ENCODE data around the gene ZFHX3. TPM values are rescaled to one million over a fixed set of nuclear protein-coding genes. Genes with fewer than 3 reads are reported as not detected.
"Not testable (repeated sequence)": the region's sequence is repeated elsewhere in the genome, so short reads cannot be mapped to it uniquely, and the experiment has no call there.

ZFHX3 gene
- polyA plus RNA-seq, 4 donors: 0.45 to 12.8 (median 2.7) TPM

GRCh38 chr16:72992142-72992601, 55.8 kb downstream of the ZFHX3 start:
- no peaks in the 10 kb centered on the region for H3K36me3 ChIP-seq (ENCODE audit: control insufficient read depth in 3 of 3, insufficient read depth in 2 of 3, low read depth in 1 of 3, low read length in 3 of 3)
- no peaks in the 10 kb centered on the region for H3K9me3 ChIP-seq (ENCODE audit: control insufficient read depth in 2 of 2, insufficient read depth in 1 of 2, low read depth in 1 of 2, low read length in 1 of 2)
- H3K27ac ChIP-seq (ENCODE audit: low read depth in 1 of 3, low read length in 2 of 3): peak overlapping the region in 1 of 3 donors; percentile 6
- peaks cover 0 to 35% (median 16%) of the 10 kb centered on the region in 3 donors for H3K4me1 ChIP-seq (ENCODE audit: control insufficient read depth in 3 of 3, insufficient read depth in 2 of 3, low read depth in 1 of 3, low read length in 2 of 3)
- WGBS, 3 donors: 55 to 65% (median 55%) methylated on average over 6 of the region's 6 CpGs
- H3K4me3 ChIP-seq (ENCODE audit: low read depth in 1 of 3, low read length in 3 of 3): no peak overlapping the region
- no peaks in the 10 kb centered on the region for H3K27me3 ChIP-seq (ENCODE audit: control insufficient read depth in 3 of 3, insufficient read depth in 3 of 3, low read length in 3 of 3)
- DNase-seq (peak in 1 of 2 donors; percentile 30), FAIRE-seq (no peak)

GRCh38 chr16:72991644-72992043, 56.3 kb downstream of the ZFHX3 start:
- WGBS, 3 donors: 49 to 68% (median 55%) methylated on average over 6 of the region's 6 CpGs
- FAIRE-seq: no peak
- no peak overlapping the region for H3K27ac ChIP-seq (ENCODE audit: low read depth in 1 of 3, low read length in 2 of 3)

GRCh38 chr16:72991211-72991610, 56.7 kb downstream of the ZFHX3 start:
- Histone ChIP-seq H3K4me1 (ENCODE audit: control insufficient read depth in 3 of 3, insufficient read depth in 2 of 3, low read depth in 1 of 3, low read length in 2 of 3) (peaks cover 0 to 25% (median 8%) of the 10 kb centered on the region in 3 donors), H3K27me3 (ENCODE audit: control insufficient read depth in 3 of 3, insufficient read depth in 3 of 3, low read length in 3 of 3) (no peaks in the 10 kb centered on the region), H3K27ac (ENCODE audit: low read depth in 1 of 3, low read length in 2 of 3) (no peak overlapping the region), H3K36me3 (ENCODE audit: control insufficient read depth in 3 of 3, insufficient read depth in 2 of 3, low read depth in 1 of 3, low read length in 3 of 3) (peaks cover 0 to 6% (median 0%) of the 10 kb centered on the region in 3 donors), H3K4me3 (ENCODE audit: low read depth in 1 of 3, low read length in 3 of 3) (no peak overlapping the region), H3K9me3 (ENCODE audit: control insufficient read depth in 2 of 2, insufficient read depth in 1 of 2, low read depth in 1 of 2, low read length in 1 of 2) (no peaks in the 10 kb centered on the region)
- no peak for DNase-seq
- FAIRE-seq: no peak
- 80 to 86% (median 85%) methylated on average over 2 of the region's 2 CpGs for WGBS, 3 donors

More at GRCh38 chr16:72991644-72992043, 56.3 kb downstream of the ZFHX3 start:
- Histone ChIP-seq H3K4me3 (ENCODE audit: low read depth in 1 of 3, low read length in 3 of 3) (no peak overlapping the region), H3K9me3 (ENCODE audit: control insufficient read depth in 2 of 2, insufficient read depth in 1 of 2, low read depth in 1 of 2, low read length in 1 of 2) (no peaks in the 10 kb centered on the region), H3K36me3 (ENCODE audit: control insufficient read depth in 3 of 3, insufficient read depth in 2 of 3, low read depth in 1 of 3, low read length in 3 of 3) (peaks cover 0 to 3% (median 0%) of the 10 kb centered on the region in 3 donors), H3K4me1 (ENCODE audit: control insufficient read depth in 3 of 3, insufficient read depth in 2 of 3, low read depth in 1 of 3, low read length in 2 of 3) (peaks cover 0 to 30% (median 12%) of the 10 kb centered on the region in 3 donors), H3K27me3 (ENCODE audit: control insufficient read depth in 3 of 3, insufficient read depth in 3 of 3, low read length in 3 of 3) (no peaks in the 10 kb centered on the region)
- no peak for DNase-seq

GRCh38 chr16:72990571-72990970, 57.4 kb downstream of the ZFHX3 start:
- H3K27me3 ChIP-seq (ENCODE audit: control insufficient read depth in 3 of 3, insufficient read depth in 3 of 3, low read length in 3 of 3): no peaks in the 10 kb centered on the region
- WGBS, 3 donors: 82 to 86% (median 86%) methylated on average over 14 of the region's 14 CpGs
- peak overlapping the region in 1 of 3 donors; percentile 56 for H3K27ac ChIP-seq (ENCODE audit: low read depth in 1 of 3, low read length in 2 of 3)
- FAIRE-seq (no peak), DNase-seq (no peak)
- H3K36me3 ChIP-seq (ENCODE audit: control insufficient read depth in 3 of 3, insufficient read depth in 2 of 3, low read depth in 1 of 3, low read length in 3 of 3): peaks cover 0 to 6% (median 0%) of the 10 kb centered on the region in 3 donors
- peaks cover 0 to 20% (median 7%) of the 10 kb centered on the region in 3 donors for H3K4me1 ChIP-seq (ENCODE audit: control insufficient read depth in 3 of 3, insufficient read depth in 2 of 3, low read depth in 1 of 3, low read length in 2 of 3)
- H3K9me3 ChIP-seq (ENCODE audit: control insufficient read depth in 2 of 2, insufficient read depth in 1 of 2, low read depth in 1 of 2, low read length in 1 of 2): no peaks in the 10 kb centered on the region
- no peak overlapping the region for H3K4me3 ChIP-seq (ENCODE audit: low read depth in 1 of 3, low read length in 3 of 3)

GRCh38 chr16:72989579-72990551, 58.1 kb downstream of the ZFHX3 start:
- DNase-seq (peak in 1 of 2 donors; percentile 23), FAIRE-seq (no peak)
- Histone ChIP-seq H3K4me3 (ENCODE audit: low read depth in 1 of 3, low read length in 3 of 3) (no peak overlapping the region), H3K36me3 (ENCODE audit: control insufficient read depth in 3 of 3, insufficient read depth in 2 of 3, low read depth in 1 of 3, low read length in 3 of 3) (peaks cover 0 to 6% (median 0%) of the 10 kb centered on the region in 3 donors), H3K4me1 (ENCODE audit: control insufficient read depth in 3 of 3, insufficient read depth in 2 of 3, low read depth in 1 of 3, low read length in 2 of 3) (peaks cover 0 to 14% (median 3%) of the 10 kb centered on the region in 3 donors), H3K27me3 (ENCODE audit: control insufficient read depth in 3 of 3, insufficient read depth in 3 of 3, low read length in 3 of 3) (no peaks in the 10 kb centered on the region), H3K27ac (ENCODE audit: low read depth in 1 of 3, low read length in 2 of 3) (peak overlapping the region in 1 of 3 donors; percentile 56), H3K9me3 (ENCODE audit: control insufficient read depth in 2 of 2, insufficient read depth in 1 of 2, low read depth in 1 of 2, low read length in 1 of 2) (no peaks in the 10 kb centered on the region)
- WGBS, 3 donors: 12 to 27% (median 21%) methylated on average over 19 of the region's 19 CpGs

- Histone ChIP-seq H3K27ac (ENCODE audit: low read depth in 1 of 3, low read length in 2 of 3) (peak overlapping the region in 1 of 3 donors; percentile 6), H3K4me1 (ENCODE audit: control insufficient read depth in 3 of 3, insufficient read depth in 2 of 3, low read depth in 1 of 3, low read length in 2 of 3) (peaks cover 0 to 14% (median 0%) of the 10 kb centered on the region in 3 donors)
- DNase-seq; H3K4me3 ChIP-seq (ENCODE audit: low read depth in 1 of 3, low read length in 3 of 3); H3K9me3 ChIP-seq (ENCODE audit: control insufficient read depth in 2 of 2, insufficient read depth in 1 of 2, low read depth in 1 of 2, low read length in 1 of 2); H3K27me3 ChIP-seq (ENCODE audit: control insufficient read depth in 3 of 3, insufficient read depth in 3 of 3, low read length in 3 of 3); H3K36me3 ChIP-seq (ENCODE audit: control insufficient read depth in 3 of 3, insufficient read depth in 2 of 3, low read depth in 1 of 3, low read length in 3 of 3); FAIRE-seq: not testable (repeated sequence)
- WGBS, 3 donors: 90 to 95% (median 93%) methylated on average over 7 of the region's 7 CpGs
Observed at GRCh38 chr16:72989203-72989578, 58.7 kb downstream of the ZFHX3 start.

- peaks cover 0 to 6% (median 0%) of the 10 kb centered on the region in 3 donors for H3K36me3 ChIP-seq (ENCODE audit: control insufficient read depth in 3 of 3, insufficient read depth in 2 of 3, low read depth in 1 of 3, low read length in 3 of 3)
- H3K4me1 ChIP-seq (ENCODE audit: control insufficient read depth in 3 of 3, insufficient read depth in 2 of 3, low read depth in 1 of 3, low read length in 2 of 3): peaks cover 0 to 14% (median 0%) of the 10 kb centered on the region in 3 donors
- H3K4me3 ChIP-seq (ENCODE audit: low read depth in 1 of 3, low read length in 3 of 3): no peak overlapping the region
- H3K9me3 ChIP-seq (ENCODE audit: control insufficient read depth in 2 of 2, insufficient read depth in 1 of 2, low read depth in 1 of 2, low read length in 1 of 2): no peaks in the 10 kb centered on the region
- H3K27ac ChIP-seq (ENCODE audit: low read depth in 1 of 3, low read length in 2 of 3): no peak overlapping the region
- DNase-seq: no peak
- FAIRE-seq: no peak
- no peaks in the 10 kb centered on the region for H3K27me3 ChIP-seq (ENCODE audit: control insufficient read depth in 3 of 3, insufficient read depth in 3 of 3, low read length in 3 of 3)
- WGBS, 3 donors: 84 to 100% (median 98%) methylated on average over 1 of the region's 1 CpG
Observed at GRCh38 chr16:72988569-72988968, 59.4 kb downstream of the ZFHX3 start.

GRCh38 chr16:72987480-72987901, 60.4 kb downstream of the ZFHX3 start:
- no peaks in the 10 kb centered on the region for H3K27me3 ChIP-seq (ENCODE audit: control insufficient read depth in 3 of 3, insufficient read depth in 3 of 3, low read length in 3 of 3)
- no peak overlapping the region for H3K4me3 ChIP-seq (ENCODE audit: low read depth in 1 of 3, low read length in 3 of 3)
- no peaks in the 10 kb centered on the region for H3K9me3 ChIP-seq (ENCODE audit: control insufficient read depth in 2 of 2, insufficient read depth in 1 of 2, low read depth in 1 of 2, low read length in 1 of 2)
- peaks cover 0 to 14% (median 0%) of the 10 kb centered on the region in 3 donors for H3K4me1 ChIP-seq (ENCODE audit: control insufficient read depth in 3 of 3, insufficient read depth in 2 of 3, low read depth in 1 of 3, low read length in 2 of 3)
- peaks cover 0 to 6% (median 0%) of the 10 kb centered on the region in 3 donors for H3K36me3 ChIP-seq (ENCODE audit: control insufficient read depth in 3 of 3, insufficient read depth in 2 of 3, low read depth in 1 of 3, low read length in 3 of 3)
- peak overlapping the region in 1 of 3 donors; percentile 42 for H3K27ac ChIP-seq (ENCODE audit: low read depth in 1 of 3, low read length in 2 of 3)
- FAIRE-seq (no peak), DNase-seq (no peak)
- WGBS, 3 donors: 77 to 89% (median 85%) methylated on average over 3 of the region's 3 CpGs
